OCI-LY3 (cell line): ENCODE measurements around the gene PIWIL4.

Experiments used
- H2AFZ ChIP-seq: fragments of 200-600, 300-600 bp; shearing (Covaris generic); 2 replicates; pipeline ENCODE4 v1.6.0; 2014; ENCODE audit warnings: antibody characterized with exemption, low read depth, low read length
- H3K27ac ChIP-seq: fragments of 200-600, 300-600 bp; sonication (generic); 2 replicates; pipeline ENCODE4 v1.5.1; 2014; ENCODE audit warnings: mild to moderate bottlenecking, low read length, moderate library complexity, mixed read lengths
- H3K27me3 ChIP-seq: fragments of 200-600, 300-600 bp; sonication (generic); 2 replicates; pipeline ENCODE4 v1.6.1; 2014; ENCODE audit warnings: low read depth, low read length, mixed read lengths
- H3K36me3 ChIP-seq: fragments of 200-600, 300-600 bp; sonication (generic); replicated peaks from 2 replicates; pipeline ENCODE3; 2014; ENCODE audit warnings: low read depth, low read length, mixed read lengths
- H3K4me1 ChIP-seq: fragments of 300-600, 200-600 bp; sonication (generic); 2 replicates; pipeline ENCODE4 v1.6.1; 2014; ENCODE audit warnings: low read length, mixed read lengths
- H3K4me2 ChIP-seq: fragments of 200-600, 300-600 bp; sonication (generic); 2 replicates; pipeline ENCODE4 v1.6.1; 2014; ENCODE audit warnings: low read length, mixed read lengths
- H3K4me3 ChIP-seq: fragments of 300-600, 200-600 bp; sonication (generic); 2 replicates; pipeline ENCODE4 v1.5.1; 2014; ENCODE audit warnings: antibody characterized with exemption, mild to moderate bottlenecking, low read length, moderate library complexity
- H3K79me2 ChIP-seq: fragments of 300-600, 200-600 bp; shearing (Covaris generic); 2 replicates; pipeline ENCODE4 v1.6.1; 2014; ENCODE audit warnings: mild to moderate bottlenecking, low read length, mixed read lengths
- H3K9ac ChIP-seq: fragments of 300-600, 200-600 bp; shearing (Covaris generic); 2 replicates; pipeline ENCODE4 v1.6.0; 2014; ENCODE audit warnings: mild to moderate bottlenecking, low read length, moderate library complexity
- H3K9me3 ChIP-seq: fragments of 200-600, 300-600 bp; shearing (Covaris generic); 2 replicates; pipeline ENCODE4 v1.6.1; 2014; ENCODE audit warnings: low read length, mixed read lengths; ENCODE audit not compliant: insufficient read depth
- H4K20me1 ChIP-seq: fragments of 200-600, 300-600 bp; sonication (generic); 2 replicates; pipeline ENCODE4 v1.6.1; 2016; ENCODE audit warnings: low read length, mixed read lengths; ENCODE audit not compliant: insufficient read depth
- CTCF ChIP-seq: fragments of 200-600, 300-600 bp; sonication (generic); IDR thresholded peaks from 2 replicates; pipeline ENCODE4 v1.5.1; 2014; ENCODE audit warnings: antibody characterized with exemption, low read length, low read depth
- EZH2phosphoT487 ChIP-seq: fragments of 200-600 bp; shearing (Covaris generic); IDR thresholded peaks from 2 replicates; pipeline ENCODE4 v1.6.1; 2018; ENCODE audit warnings: antibody characterized with exemption, mixed run types, low read depth

The PIWIL4 gene

DNA sequence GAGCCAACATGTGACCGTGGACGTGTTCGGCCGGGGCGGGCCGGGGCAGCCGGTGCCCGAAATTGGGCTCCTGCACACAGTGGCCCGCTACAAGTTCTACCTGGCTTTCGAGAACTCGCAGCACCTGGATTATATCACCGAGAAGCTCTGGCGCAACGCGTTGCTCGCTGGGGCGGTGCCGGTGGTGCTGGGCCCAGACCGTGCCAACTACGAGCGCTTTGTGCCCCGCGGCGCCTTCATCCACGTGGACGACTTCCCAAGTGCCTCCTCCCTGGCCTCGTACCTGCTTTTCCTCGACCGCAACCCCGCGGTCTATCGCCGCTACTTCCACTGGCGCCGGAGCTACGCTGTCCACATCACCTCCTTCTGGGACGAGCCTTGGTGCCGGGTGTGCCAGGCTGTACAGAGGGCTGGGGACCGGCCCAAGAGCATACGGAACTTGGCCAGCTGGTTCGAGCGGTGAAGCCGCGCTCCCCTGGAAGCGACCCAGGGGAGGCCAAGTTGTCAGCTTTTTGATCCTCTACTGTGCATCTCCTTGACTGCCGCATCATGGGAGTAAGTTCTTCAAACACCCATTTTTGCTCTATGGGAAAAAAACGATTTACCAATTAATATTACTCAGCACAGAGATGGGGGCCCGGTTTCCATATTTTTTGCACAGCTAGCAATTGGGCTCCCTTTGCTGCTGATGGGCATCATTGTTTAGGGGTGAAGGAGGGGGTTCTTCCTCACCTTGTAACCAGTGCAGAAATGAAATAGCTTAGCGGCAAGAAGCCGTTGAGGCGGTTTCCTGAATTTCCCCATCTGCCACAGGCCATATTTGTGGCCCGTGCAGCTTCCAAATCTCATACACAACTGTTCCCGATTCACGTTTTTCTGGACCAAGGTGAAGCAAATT, 21.7 kb upstream of the PIWIL4 start:
- H3K4me2 ChIP-seq, result no peak overlapping the region
- no peaks in the 10 kb centered on the region for H3K9me3 ChIP-seq
- H3K36me3 ChIP-seq, result no peaks in the 10 kb centered on the region
- no peak overlapping the region for H2AFZ ChIP-seq
- peaks cover 21% of the 10 kb centered on the region for H3K4me1 ChIP-seq
- peaks cover 3% of the 10 kb centered on the region; the same call in 1 of the 2 replicates for H3K79me2 ChIP-seq
- H3K27me3 ChIP-seq, result no peaks in the 10 kb centered on the region
- no peak overlapping the region for H3K9ac ChIP-seq
- no peak for TF ChIP-seq EZH2phosphoT487
- no peak for TF ChIP-seq CTCF
- H3K4me3 ChIP-seq, result no peak overlapping the region
- H3K27ac ChIP-seq, result no peak overlapping the region
- no peaks in the 10 kb centered on the region for H4K20me1 ChIP-seq

GRCh38 chr11:94546162-94546470, 21.1 kb upstream of the PIWIL4 start:
- no peaks in the 10 kb centered on the region for H3K9me3 ChIP-seq
- H3K4me2 ChIP-seq, result no peak overlapping the region
- H3K4me3 ChIP-seq, result no peak overlapping the region
- H3K27me3 ChIP-seq, result no peaks in the 10 kb centered on the region
- no peak overlapping the region for H2AFZ ChIP-seq
- no peak overlapping the region for H3K27ac ChIP-seq
- no peaks in the 10 kb centered on the region for H4K20me1 ChIP-seq
- no peaks in the 10 kb centered on the region for H3K36me3 ChIP-seq
- TF ChIP-seq CTCF, result no peak
- TF ChIP-seq EZH2phosphoT487, result no peak
- peaks cover 3% of the 10 kb centered on the region; the same call in 1 of the 2 replicates for H3K79me2 ChIP-seq
- H3K9ac ChIP-seq, result no peak overlapping the region
- peaks cover 27% of the 10 kb centered on the region for H3K4me1 ChIP-seq

- Histone ChIP-seq H3K9me3 (no peaks in the 10 kb centered on the region), H3K27ac (no peak overlapping the region), H3K36me3 (no peaks in the 10 kb centered on the region), H2AFZ (no peak overlapping the region), H3K4me2 (no peak overlapping the region), H3K9ac (no peak overlapping the region), H3K4me1 (peaks cover 32% of the 10 kb centered on the region), H3K4me3 (no peak overlapping the region), H3K79me2 (peaks cover 3% of the 10 kb centered on the region; the same call in 1 of the 2 replicates), H3K27me3 (no peaks in the 10 kb centered on the region), H4K20me1 (no peaks in the 10 kb centered on the region)
- TF ChIP-seq EZH2phosphoT487, result no peak
- TF ChIP-seq CTCF, result no peak
Observed at GRCh38 chr11:94546886-94547285, 20.3 kb upstream of the PIWIL4 start.

DNA sequence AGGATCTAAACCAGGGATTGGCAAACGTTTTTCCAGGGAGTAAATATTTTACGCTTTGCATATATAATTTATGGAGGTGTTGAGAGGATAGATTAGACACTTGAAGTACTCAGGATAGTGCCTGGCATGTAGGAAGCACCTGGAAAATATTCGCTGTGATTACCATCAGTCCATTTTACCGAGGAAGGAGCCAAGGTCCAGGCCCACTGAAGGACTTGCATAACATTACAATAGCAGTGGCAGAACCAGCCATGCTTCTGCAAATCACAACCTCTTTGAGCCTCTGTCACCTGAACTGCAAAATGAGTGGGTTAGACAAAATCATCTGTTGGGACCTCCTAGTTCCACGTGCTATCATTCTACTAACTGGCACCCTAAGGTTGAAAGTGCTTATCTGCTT, 18.0 kb upstream of the PIWIL4 start:
- Histone ChIP-seq H3K4me3 (no peak overlapping the region), H4K20me1 (no peaks in the 10 kb centered on the region), H2AFZ (no peak overlapping the region), H3K27ac (no peak overlapping the region), H3K79me2 (peaks cover 3% of the 10 kb centered on the region; the same call in 1 of the 2 replicates), H3K36me3 (no peaks in the 10 kb centered on the region), H3K9me3 (no peaks in the 10 kb centered on the region), H3K27me3 (no peaks in the 10 kb centered on the region), H3K4me1 (peaks cover 23% of the 10 kb centered on the region), H3K4me2 (no peak overlapping the region), H3K9ac (no peak overlapping the region)
- TF ChIP-seq CTCF, result no peak
- no peak for TF ChIP-seq EZH2phosphoT487
